Activated T-cell treated with anti-CD3 and anti-CD28 coated beads for 1 hour (primary cell): Measurements from ENCODE around the gene DOCK2.
"Not testable (repeated sequence)": the region's sequence is repeated elsewhere in the genome, so short reads cannot be mapped to it uniquely, and the experiment has no call there.

Source experiments
- DNase-seq: peaks from one replicate; pipeline ENCODE4 v3.0.0-alpha.2; 2020; ENCODE audit warnings: low read depth

DOCK2 gene

GRCh38 chr5:169756071-169756765 lies 119.1 kb downstream of the DOCK2 start:
- no peak for DNase-seq

GRCh38 chr5:169757016-169757415 lies 119.9 kb downstream of the DOCK2 start:
- DNase-seq, result no peak

- DNase-seq, result no peak
Measured at GRCh38 chr5:169758886-169759285, 121.8 kb downstream of the DOCK2 start.

- no peak for DNase-seq
Measured at GRCh38 chr5:169760229-169760628, 123.2 kb downstream of the DOCK2 start.

GRCh38 chr5:169762338-169763095 lies 125.4 kb downstream of the DOCK2 start:
- no peak for DNase-seq

GRCh38 chr5:169763376-169764017 lies 126.4 kb downstream of the DOCK2 start:
- no peak for DNase-seq

- DNase-seq, result no peak
Measured at GRCh38 chr5:169764018-169764378, 126.9 kb downstream of the DOCK2 start.

- DNase-seq, result no peak
Measured at GRCh38 chr5:169765176-169765996, 128.3 kb downstream of the DOCK2 start.

- not testable (repeated sequence) for DNase-seq
Measured at GRCh38 chr5:169766943-169767342, 129.9 kb downstream of the DOCK2 start.

GRCh38 chr5:169767938-169768337 lies 130.9 kb downstream of the DOCK2 start:
- no peak for DNase-seq

- DNase-seq, result no peak
Measured at GRCh38 chr5:169768416-169768815, 131.3 kb downstream of the DOCK2 start.

GRCh38 chr5:169770109-169770508 lies 133.0 kb downstream of the DOCK2 start:
- no peak for DNase-seq

- no peak for DNase-seq
Measured at GRCh38 chr5:169772256-169772655, 135.2 kb downstream of the DOCK2 start.

GRCh38 chr5:169772688-169773087 lies 135.6 kb downstream of the DOCK2 start:
- DNase-seq, result no peak

- no peak for DNase-seq
Measured at GRCh38 chr5:169777159-169777558, 140.1 kb downstream of the DOCK2 start.

- DNase-seq, result no peak
Measured at GRCh38 chr5:169778622-169779596, 141.8 kb downstream of the DOCK2 start.

- no peak for DNase-seq
Measured at GRCh38 chr5:169781420-169782345, 144.6 kb downstream of the DOCK2 start.

GRCh38 chr5:169785771-169786618 lies 148.9 kb downstream of the DOCK2 start:
- no peak for DNase-seq

- DNase-seq, result no peak
Measured at GRCh38 chr5:169788168-169788567, 151.1 kb downstream of the DOCK2 start.
